Measurements from ENCODE around the gene NES. TPM values are rescaled to one million over a fixed set of nuclear protein-coding genes. Genes with fewer than 3 reads are reported as not detected.

The NES gene
- total RNA-seq, 2 experiments from 2014 or later: not detected

GRCh38 chr1:156662005-156662799, 15.0 kb downstream of the NES start:
- TF ChIP-seq CTCF (IDR thresholded peaks at IDR 0.05): no peak
- no peak overlapping the region for H3K4me3 Mint-ChIP-seq
- peaks cover 8% of the 10 kb centered on the region for H3K27me3 Mint-ChIP-seq
- H3K4me1 Mint-ChIP-seq (ENCODE audit: low read depth): peaks cover 37% of the 10 kb centered on the region
- ChIA-PET CTCF (interaction anchor here (0.8 to 8.6 kb wide), 11 partner anchors 10 to 277 kb away, joined by 3 to 273 read pairs (median 34); partner anchors contain the start of genes BCAN, CRABP2, ISG20L2 and METTL25B), POLR2A (interaction anchor here (0.7 to 1.3 kb wide), 3 partner anchors 12 to 147 kb away, joined by 3 to 5 read pairs (median 3); partner anchors contain the start of gene NES)
- H3K27ac Mint-ChIP-seq: no peak overlapping the region
- no peaks in the 10 kb centered on the region for H3K36me3 Mint-ChIP-seq (ENCODE audit: low read depth)
- DNase-seq (no peak), ATAC-seq (no peak)
- no peaks in the 10 kb centered on the region for H3K9me3 Mint-ChIP-seq
- intact Hi-C loops (cut with micrococcal nuclease): no loop called here

GRCh38 chr1:156660752-156661112, 16.5 kb downstream of the NES start:
- CTCF ChIA-PET: interaction anchor here (0.6 to 8.6 kb wide), 23 partner anchors 11 to 301 kb away, joined by 3 to 273 read pairs (median 4); partner anchors contain the start of genes BCAN, CRABP2, ISG20L2 and METTL25B
- no peak for DNase-seq
- no peak for TF ChIP-seq CTCF (IDR thresholded peaks at IDR 0.05)
- POLR2A ChIA-PET: interaction anchor here (0.6 to 2.3 kb wide), 3 partner anchors 12 to 41 kb away, joined by 3 to 12 read pairs (median 3); no protein-coding TSS in a partner anchor
- H3K4me1 Mint-ChIP-seq (ENCODE audit: low read depth): peaks cover 45% of the 10 kb centered on the region
- peaks cover 23% of the 10 kb centered on the region for H3K27me3 Mint-ChIP-seq
- no peaks in the 10 kb centered on the region for H3K9me3 Mint-ChIP-seq
- peak; percentile 6 for ATAC-seq
- peak overlapping the region; percentile 75 for H3K4me3 Mint-ChIP-seq
- no peaks in the 10 kb centered on the region for H3K36me3 Mint-ChIP-seq (ENCODE audit: low read depth)
- H3K27ac Mint-ChIP-seq: peak overlapping the region; percentile 89
- intact Hi-C loops (cut with micrococcal nuclease): no loop called here

- H3K27ac Mint-ChIP-seq: peak overlapping the region; percentile 89
- POLR2A ChIA-PET: interaction anchor here (0.6 to 2.3 kb wide), 3 partner anchors 15 to 47 kb away, joined by 3 to 12 read pairs (median 3); no protein-coding TSS in a partner anchor
- peaks cover 45% of the 10 kb centered on the region for H3K4me1 Mint-ChIP-seq (ENCODE audit: low read depth)
Measured at GRCh38 chr1:156659988-156660751, 17.0 kb downstream of the NES start.

GRCh38 chr1:156659661-156659987, 17.6 kb downstream of the NES start:
- Mint-ChIP-seq H3K4me1 (ENCODE audit: low read depth) (peaks cover 45% of the 10 kb centered on the region), H3K36me3 (ENCODE audit: low read depth) (no peaks in the 10 kb centered on the region), H3K4me3 (peak overlapping the region; percentile 75), H3K27me3 (peaks cover 33% of the 10 kb centered on the region), H3K9me3 (no peaks in the 10 kb centered on the region), H3K27ac (peak overlapping the region; percentile 21)
- ChIA-PET CTCF (interaction anchor here (0.6 to 8.6 kb wide), 28 partner anchors 9 to 290 kb away, joined by 3 to 273 read pairs (median 4); partner anchors contain the start of genes BCAN, CRABP2, HAPLN2 and ISG20L2), POLR2A (interaction anchor here (0.6 to 2.3 kb wide), 3 partner anchors 14 to 48 kb away, joined by 3 to 12 read pairs (median 3); no protein-coding TSS in a partner anchor)
- ATAC-seq (no peak), DNase-seq (no peak)
- TF ChIP-seq CTCF (IDR thresholded peaks at IDR 0.05): no peak
- intact Hi-C loops (cut with micrococcal nuclease): loop anchor here (5.0 kb wide), 1 partner anchor 37 kb away; no protein-coding TSS in a partner anchor

More at GRCh38 chr1:156659988-156660751, 17.0 kb downstream of the NES start:
- intact Hi-C loops (cut with micrococcal nuclease): loop anchor here (5.0 kb wide), 1 partner anchor 38 kb away; no protein-coding TSS in a partner anchor
- no peaks in the 10 kb centered on the region for H3K36me3 Mint-ChIP-seq (ENCODE audit: low read depth)
- H3K4me3 Mint-ChIP-seq: peak overlapping the region; percentile 75
- ATAC-seq: peak; percentile 88
- TF ChIP-seq CTCF (IDR thresholded peaks at IDR 0.05): peak; percentile 98
- DNase-seq: peak; percentile 97
- CTCF ChIA-PET: interaction anchor here (0.6 to 8.6 kb wide), 37 partner anchors 11 to 302 kb away, joined by 3 to 273 read pairs (median 4); partner anchors contain the start of genes BCAN, CRABP2, HAPLN2 and ISG20L2
- H3K9me3 Mint-ChIP-seq: no peaks in the 10 kb centered on the region
- H3K27me3 Mint-ChIP-seq: peaks cover 27% of the 10 kb centered on the region
